BJ (cell line): ENCODE data around the gene EXOC7. TPM values are rescaled to one million over a fixed set of nuclear protein-coding genes. Genes with fewer than 3 reads are reported as not detected.

Experiments
- CTCF ChIA-PET: fragments of 350-600 bp; formaldehyde crosslinking; extraction: SDS; loops from one replicate; lab custom pipeline; 2021; ENCODE audit warnings: antibody characterized with exemption, inconsistent platforms; lab: Yijun Ruan, JAX
- POLR2A ChIA-PET: fragments of 300-600 bp; sonication (Branson Sonifier 250); formaldehyde crosslinking; extraction: SDS; loops from one replicate; lab custom pipeline; 2021; ENCODE audit warnings: antibody characterized with exemption; lab: Charles Lee
- DNase-seq: peaks from one replicate; pipeline ENCODE4 v3.0.0-alpha.2; 2011; ENCODE audit warnings: low read depth
- H3K27me3 ChIP-seq: 2 replicates; pipeline ENCODE4 v1.6.0; 2011; ENCODE audit warnings: low read length; ENCODE audit not compliant: control insufficient read depth, insufficient read depth
- H3K36me3 ChIP-seq: 2 replicates; pipeline ENCODE4 v1.5.1; 2011; ENCODE audit warnings: low read length; ENCODE audit not compliant: control insufficient read depth, insufficient read depth
- H3K4me3 ChIP-seq: 2 replicates; pipeline ENCODE4 v1.5.1; 2011; ENCODE audit warnings: low read depth, mild to moderate bottlenecking, control low read depth, low read length
- polyA plus RNA-seq: library from polyadenylated mRNA; depleted of rRNA; stranded (reverse); fragments of >200 nt; gene quantifications from 2 replicates; pipeline ENCODE4 v1.2.3, GENCODE V29; 2011
- TF ChIP-seq, protein P1 (sequence below): IDR thresholded peaks from 2 replicates; pipeline ENCODE4 v1.5.1; 2011; ENCODE audit warnings: low read depth, mild to moderate bottlenecking, control low read depth, inconsistent platforms, low read length, moderate library complexity; ENCODE audit not compliant: insufficient read depth

EXOC7 gene
- polyA plus RNA-seq, 1 experiment: 122 TPM

GRCh38 chr17:76082326-76083251, 21.0 kb downstream of the EXOC7 start:
- CTCF ChIA-PET: interaction anchor here (0.6 kb wide), 2 partner anchors 99 to 279 kb away, joined by 3 read pairs; no protein-coding TSS in a partner anchor
- POLR2A ChIA-PET: no interaction called here

DNA sequence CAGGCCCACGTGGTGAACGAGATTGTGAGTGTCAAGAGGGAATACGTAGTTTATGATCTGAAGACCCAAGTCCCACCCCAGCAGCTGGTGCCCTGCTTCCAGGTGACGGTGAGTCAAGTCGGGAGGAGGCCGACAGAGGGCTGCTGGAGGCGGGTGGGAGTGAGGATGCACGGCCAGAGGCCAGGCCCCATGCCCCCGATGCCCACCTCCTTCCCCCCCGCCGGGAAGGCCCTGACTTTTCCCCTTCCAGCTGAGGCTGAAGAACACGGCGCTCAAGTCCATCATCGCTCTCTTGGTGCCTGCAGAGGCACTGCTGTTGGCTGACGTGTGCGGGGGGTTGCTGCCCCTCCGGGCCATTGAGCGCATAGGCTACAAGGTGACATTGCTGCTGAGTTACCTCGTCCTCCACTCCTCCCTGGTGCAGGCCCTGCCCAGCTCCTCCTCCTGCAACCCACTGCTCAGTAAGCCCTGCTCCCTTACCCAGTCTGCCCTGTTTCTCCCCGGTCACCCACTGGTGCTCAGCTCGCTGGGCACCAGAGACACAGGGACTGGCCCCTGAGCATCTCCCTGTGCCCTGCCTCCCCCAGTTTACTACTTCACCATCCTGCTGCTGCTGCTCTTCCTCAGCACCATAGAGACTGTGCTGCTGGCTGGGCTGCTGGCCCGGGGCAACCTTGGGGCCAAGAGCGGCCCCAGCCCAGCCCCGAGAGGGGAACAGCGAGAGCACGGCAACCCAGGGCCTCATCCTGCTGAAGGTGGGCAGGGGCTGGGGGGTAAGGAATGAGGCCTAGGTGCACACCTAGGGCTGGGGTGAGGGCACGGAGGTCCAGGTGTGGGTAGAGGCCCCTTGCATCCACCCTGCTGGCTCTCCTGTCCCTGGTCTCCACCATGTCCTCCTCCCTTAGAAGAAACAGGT, 22.0 kb downstream of the EXOC7 start:
- POLR2A ChIA-PET: no interaction called here
- peaks cover 22% of the 10 kb centered on the region for H3K36me3 ChIP-seq
- CTCF ChIA-PET: interaction anchor here (0.6 to 1.3 kb wide), 2 partner anchors 7 to 100 kb away, joined by 3 read pairs; no protein-coding TSS in a partner anchor
- H3K4me3 ChIP-seq: no peak overlapping the region
- no peak for DNase-seq
- TF ChIP-seq, protein P1, sequence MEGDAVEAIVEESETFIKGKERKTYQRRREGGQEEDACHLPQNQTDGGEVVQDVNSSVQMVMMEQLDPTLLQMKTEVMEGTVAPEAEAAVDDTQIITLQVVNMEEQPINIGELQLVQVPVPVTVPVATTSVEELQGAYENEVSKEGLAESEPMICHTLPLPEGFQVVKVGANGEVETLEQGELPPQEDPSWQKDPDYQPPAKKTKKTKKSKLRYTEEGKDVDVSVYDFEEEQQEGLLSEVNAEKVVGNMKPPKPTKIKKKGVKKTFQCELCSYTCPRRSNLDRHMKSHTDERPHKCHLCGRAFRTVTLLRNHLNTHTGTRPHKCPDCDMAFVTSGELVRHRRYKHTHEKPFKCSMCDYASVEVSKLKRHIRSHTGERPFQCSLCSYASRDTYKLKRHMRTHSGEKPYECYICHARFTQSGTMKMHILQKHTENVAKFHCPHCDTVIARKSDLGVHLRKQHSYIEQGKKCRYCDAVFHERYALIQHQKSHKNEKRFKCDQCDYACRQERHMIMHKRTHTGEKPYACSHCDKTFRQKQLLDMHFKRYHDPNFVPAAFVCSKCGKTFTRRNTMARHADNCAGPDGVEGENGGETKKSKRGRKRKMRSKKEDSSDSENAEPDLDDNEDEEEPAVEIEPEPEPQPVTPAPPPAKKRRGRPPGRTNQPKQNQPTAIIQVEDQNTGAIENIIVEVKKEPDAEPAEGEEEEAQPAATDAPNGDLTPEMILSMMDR: no peak
- H3K27me3 ChIP-seq: peaks cover 36% of the 10 kb centered on the region

More at GRCh38 chr17:76082326-76083251, 21.0 kb downstream of the EXOC7 start:
- DNase-seq: no peak
- Histone ChIP-seq H3K36me3 (peaks cover 29% of the 10 kb centered on the region), H3K4me3 (no peak overlapping the region), H3K27me3 (peaks cover 26% of the 10 kb centered on the region)
- TF ChIP-seq, protein P1: no peak

DNA sequence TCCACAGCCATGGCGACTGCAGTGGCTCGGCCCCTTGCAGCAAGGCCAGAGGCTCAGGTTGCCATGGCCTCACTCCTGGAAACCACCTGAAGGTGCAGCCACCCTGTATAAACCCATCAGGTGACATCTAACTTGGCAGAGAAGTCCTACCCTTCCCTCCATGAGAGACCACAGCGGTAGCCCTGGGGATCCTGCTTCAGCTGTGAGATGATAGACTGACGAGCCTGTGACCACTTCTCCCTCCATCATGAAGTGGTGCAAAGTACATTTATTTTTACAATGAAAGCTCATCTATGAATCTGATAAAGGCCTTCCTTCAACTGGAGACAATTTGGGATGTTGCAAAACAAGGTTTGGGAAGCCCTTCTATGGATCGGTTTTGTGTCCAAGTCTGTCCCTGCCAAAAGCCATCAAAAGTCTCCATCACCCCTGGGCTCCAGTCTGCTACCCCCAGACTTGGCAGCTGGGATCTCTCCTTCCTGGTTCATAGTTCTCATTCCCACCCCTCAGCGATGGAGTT, 22.8 kb downstream of the EXOC7 start:
- H3K4me3 ChIP-seq: no peak overlapping the region
- H3K27me3 ChIP-seq: peaks cover 43% of the 10 kb centered on the region
- TF ChIP-seq, protein P1: no peak
- peaks cover 19% of the 10 kb centered on the region for H3K36me3 ChIP-seq
- ChIA-PET POLR2A (no interaction called here), CTCF (interaction anchor here (1.3 kb wide), 1 partner anchor 8 kb away, joined by 3 read pairs; no protein-coding TSS in a partner anchor)
- no peak for DNase-seq

GRCh38 chr17:76079956-76080767, 23.4 kb downstream of the EXOC7 start:
- TF ChIP-seq, protein P1: 0 out of 2 replicates have a peak, but pooled peaks have one; percentile 0
- ChIA-PET POLR2A (no interaction called here), CTCF (interaction anchor here (1.2 to 1.3 kb wide), 2 partner anchors 9 to 41 kb away, joined by 3 read pairs; no protein-coding TSS in a partner anchor)
- peaks cover 49% of the 10 kb centered on the region for H3K27me3 ChIP-seq
- no peak overlapping the region for H3K4me3 ChIP-seq
- DNase-seq: no peak
- peaks cover 12% of the 10 kb centered on the region for H3K36me3 ChIP-seq
